Astrocyte of the spinal cord (primary cell): ENCODE results near the gene DSCAML1.

Experiments used
- DNase-seq: peaks from one replicate; pipeline ENCODE4 v3.0.0; 2011; ENCODE audit warnings: low read depth, low spot score
- H3K4me3 ChIP-seq: 2 replicates; pipeline ENCODE4 v1.5.1; 2011; ENCODE audit warnings: low read depth, mild to moderate bottlenecking, low read length, moderate library complexity
- in situ Hi-C: cut with HindIII; loops from 2 replicates; pipeline ENCODE4 v1.10.0; 2017; ENCODE audit warnings: low sequenced_read_pairs
- TF ChIP-seq, protein P1 (sequence below): IDR thresholded peaks from 2 replicates; pipeline ENCODE4 v1.5.1; 2012; ENCODE audit warnings: low read depth, mild to moderate bottlenecking, low read length, inconsistent platforms

DSCAML1 gene

DNA sequence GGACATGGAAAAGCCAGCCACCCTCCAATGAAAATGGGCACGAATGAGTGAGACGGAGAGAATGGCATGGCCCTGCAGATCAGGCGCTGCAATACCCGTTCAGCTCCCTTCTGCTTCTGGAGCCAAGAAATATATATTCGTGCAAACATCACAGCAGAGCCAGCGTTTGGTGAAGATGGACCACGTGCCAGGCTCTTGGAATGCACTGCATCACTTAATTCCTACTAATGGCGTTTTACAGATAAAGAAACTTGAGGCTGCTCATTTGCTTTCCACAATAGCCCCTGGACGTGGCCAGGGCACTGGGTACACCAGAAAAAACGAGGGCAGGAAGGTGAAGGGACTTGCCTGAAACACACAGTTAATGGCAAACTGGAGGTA, 29.2 kb upstream of the DSCAML1 start:
- TF ChIP-seq, protein P1, sequence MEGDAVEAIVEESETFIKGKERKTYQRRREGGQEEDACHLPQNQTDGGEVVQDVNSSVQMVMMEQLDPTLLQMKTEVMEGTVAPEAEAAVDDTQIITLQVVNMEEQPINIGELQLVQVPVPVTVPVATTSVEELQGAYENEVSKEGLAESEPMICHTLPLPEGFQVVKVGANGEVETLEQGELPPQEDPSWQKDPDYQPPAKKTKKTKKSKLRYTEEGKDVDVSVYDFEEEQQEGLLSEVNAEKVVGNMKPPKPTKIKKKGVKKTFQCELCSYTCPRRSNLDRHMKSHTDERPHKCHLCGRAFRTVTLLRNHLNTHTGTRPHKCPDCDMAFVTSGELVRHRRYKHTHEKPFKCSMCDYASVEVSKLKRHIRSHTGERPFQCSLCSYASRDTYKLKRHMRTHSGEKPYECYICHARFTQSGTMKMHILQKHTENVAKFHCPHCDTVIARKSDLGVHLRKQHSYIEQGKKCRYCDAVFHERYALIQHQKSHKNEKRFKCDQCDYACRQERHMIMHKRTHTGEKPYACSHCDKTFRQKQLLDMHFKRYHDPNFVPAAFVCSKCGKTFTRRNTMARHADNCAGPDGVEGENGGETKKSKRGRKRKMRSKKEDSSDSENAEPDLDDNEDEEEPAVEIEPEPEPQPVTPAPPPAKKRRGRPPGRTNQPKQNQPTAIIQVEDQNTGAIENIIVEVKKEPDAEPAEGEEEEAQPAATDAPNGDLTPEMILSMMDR, result no peak
- in situ Hi-C loops, result no loop called here

DNA sequence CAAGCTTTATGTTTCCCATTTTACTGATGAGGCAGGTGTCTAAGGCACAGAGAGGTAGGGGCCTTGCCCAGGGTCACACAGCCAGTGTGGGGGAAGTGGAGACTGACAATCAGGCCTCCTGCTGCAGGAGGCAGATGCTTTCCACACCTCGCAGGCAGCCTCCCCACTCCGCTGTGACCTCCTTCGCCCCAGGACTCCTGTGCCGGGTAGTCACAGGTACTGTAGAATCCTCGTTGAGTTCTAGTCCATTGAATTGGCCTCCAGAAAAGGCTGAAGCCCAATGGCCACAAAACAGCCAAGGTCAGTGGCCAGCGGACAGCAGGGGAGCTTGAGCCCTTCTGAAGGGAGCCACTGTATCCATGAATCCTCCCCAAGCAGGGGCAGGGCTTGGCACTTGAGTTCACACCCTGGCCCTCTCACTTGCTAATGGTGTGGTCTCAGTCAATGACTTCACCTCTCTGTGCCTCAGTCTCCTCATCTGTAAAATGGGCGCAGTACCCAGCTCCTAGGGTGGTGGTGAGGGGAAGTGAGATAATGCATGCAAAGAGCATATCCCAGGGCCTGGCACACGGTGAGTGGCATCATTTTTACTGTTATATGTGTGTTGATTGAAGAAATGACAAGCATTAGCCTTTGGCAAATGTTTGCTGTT, 28.6 kb upstream of the DSCAML1 start:
- TF ChIP-seq, protein P1, result no peak
- in situ Hi-C loops, result no loop called here

More for the DNA sequence above, 29.2 kb upstream of the DSCAML1 start:
- H3K4me3 ChIP-seq, result no peak overlapping the region
- DNase-seq, result no peak

DNA sequence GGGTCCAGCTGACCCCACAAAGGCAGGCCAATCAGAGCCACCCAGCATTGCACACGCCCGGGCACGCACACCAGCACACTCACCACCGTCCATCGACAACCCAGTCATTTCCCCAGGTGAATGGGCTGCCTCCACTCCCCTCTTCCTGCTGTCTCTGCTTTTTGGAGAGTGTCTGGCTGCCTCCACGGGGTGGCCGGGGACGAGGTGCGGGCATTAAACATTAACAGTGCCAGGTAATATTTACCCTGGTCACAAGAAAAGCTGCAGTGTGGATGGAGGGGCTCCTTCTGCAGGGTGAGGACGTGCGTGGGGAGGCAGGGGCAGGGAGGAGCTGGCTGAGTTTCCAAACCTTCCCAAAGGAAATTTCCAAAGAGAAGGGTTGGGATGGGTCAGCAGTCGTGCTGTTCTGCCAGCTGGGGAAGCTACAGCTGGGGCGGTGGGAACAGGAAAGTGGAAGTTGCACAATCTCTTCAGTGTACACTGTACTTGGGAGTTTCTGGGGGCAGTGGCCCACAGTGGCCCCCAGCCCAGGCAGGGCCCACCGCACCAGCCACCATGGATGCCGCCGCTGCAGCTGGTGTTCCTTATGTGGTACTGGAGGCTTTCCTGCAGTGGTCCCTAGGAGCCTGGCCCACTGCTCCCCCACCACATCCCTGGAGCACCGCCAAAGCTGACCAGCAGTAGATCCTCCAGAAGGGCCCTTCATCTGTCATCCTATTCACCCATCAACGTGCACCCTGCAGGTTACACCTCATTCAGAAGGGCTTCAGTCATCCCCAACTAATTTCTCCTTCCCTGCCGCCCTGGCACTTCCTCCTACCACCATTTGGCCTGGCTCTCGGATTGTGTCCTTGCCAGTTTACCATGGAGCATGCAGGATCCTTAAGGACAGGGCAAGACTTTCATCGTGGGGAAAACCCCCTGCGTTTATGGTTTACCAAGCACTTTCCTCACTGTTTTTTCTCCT, 27.8 kb upstream of the DSCAML1 start, which contains the start of gene FXYD2:
FXYD2 (minus strand) TSS at position 174 of the 967 bp plus-strand sequence; CDS start at position 108, 66 bp downstream.
- TF ChIP-seq, protein P1, result no peak
- in situ Hi-C loops, result no loop called here
- no peak within 1 kb of the TSS for H3K4me3 ChIP-seq
- DNase-seq, result no peak

More for the DNA sequence above, 28.6 kb upstream of the DSCAML1 start:
- no peak overlapping the region for H3K4me3 ChIP-seq
- no peak for DNase-seq

DNA sequence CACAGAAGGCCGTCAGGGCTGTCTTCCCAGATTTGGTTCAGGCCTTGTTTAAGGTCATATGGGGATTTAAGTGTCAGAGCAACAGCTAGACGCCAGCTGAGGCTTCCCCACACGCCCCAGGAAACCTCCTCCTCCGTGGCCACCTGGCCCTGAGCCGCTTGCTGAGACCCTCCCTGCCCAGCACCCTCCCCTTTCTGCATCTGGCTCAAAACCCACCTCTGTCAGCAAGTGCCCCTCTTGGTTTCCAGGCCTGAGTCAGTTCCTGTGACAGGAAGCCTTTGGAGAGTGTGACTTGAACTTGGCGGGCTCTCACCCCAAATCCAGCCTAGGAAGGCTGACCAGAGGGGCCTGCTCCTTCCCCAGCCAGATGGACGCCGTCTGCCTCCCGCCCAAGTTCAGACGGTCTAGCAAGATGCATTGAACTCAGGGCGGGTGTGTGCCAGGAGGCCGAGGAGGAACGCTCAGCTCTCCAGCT, 27.0 kb upstream of the DSCAML1 start:
- TF ChIP-seq, protein P1, result no peak
- peak; percentile 18 for DNase-seq
- H3K4me3 ChIP-seq, result no peak overlapping the region
- in situ Hi-C loops, result no loop called here

DNA sequence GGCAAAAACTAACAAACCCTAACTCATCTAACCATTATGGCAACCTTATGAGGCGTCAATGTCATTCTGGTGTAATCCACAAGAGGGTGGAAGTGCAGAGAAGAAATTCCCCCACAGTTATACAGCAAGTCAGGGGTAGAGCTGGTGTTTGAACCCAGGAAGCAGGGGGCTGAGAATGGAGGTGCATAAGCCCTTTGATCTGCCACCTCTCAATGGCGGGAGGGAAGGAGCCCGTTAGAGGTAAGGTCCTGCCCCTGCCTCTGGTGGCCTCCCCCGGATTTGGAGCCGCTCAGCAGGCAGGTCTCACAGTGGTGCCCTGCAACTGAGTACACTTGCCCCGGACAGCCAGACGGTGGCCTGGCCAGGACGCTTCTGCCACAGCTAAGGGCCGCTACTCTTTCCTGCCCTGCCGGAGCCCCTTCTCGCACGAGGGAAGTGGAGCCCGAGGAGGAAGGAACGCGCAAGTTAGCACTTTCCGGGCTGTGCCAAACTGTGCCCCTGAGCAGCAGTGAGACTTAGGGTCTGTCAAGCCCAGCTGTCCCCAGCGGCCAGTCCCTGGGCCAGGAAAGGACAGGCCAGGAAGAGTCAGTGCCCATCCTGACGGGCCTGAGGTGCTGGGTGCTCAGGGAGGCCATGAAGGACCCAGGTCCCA, 26.4 kb upstream of the DSCAML1 start:
- no peak for DNase-seq
- in situ Hi-C loops, result no loop called here
- TF ChIP-seq, protein P1, result peak; percentile 14
- H3K4me3 ChIP-seq, result no peak overlapping the region
